Lower lobe of right lung (tissue), 2 donors: ENCODE data around the gene GCC2. TPM values are rescaled to one million over a fixed set of nuclear protein-coding genes. Genes with fewer than 3 reads are reported as not detected.

ENCODE experiments used
- ATAC-seq, 2 donors: fragments of 200-7000 bp; cut with Tn5 transposase; one replicate each; pipeline ENCODE4 v1.9.1; 2020 to 2022; ENCODE audit warnings: mild to moderate bottlenecking in 2 of 2, moderate library complexity in 2 of 2
- DNase-seq: peaks from one replicate; pipeline ENCODE4 v3.0.0-alpha.2; 2020
- H3K27ac ChIP-seq: fragments of 200-600 bp; one replicate; pipeline ENCODE4 v1.8.0; 2022
- H3K27me3 ChIP-seq: fragments of 200-600 bp; one replicate; pipeline ENCODE4 v1.8.0; 2022; ENCODE audit warnings: low read depth
- H3K36me3 ChIP-seq: fragments of 200-600 bp; one replicate; pipeline ENCODE4 v1.8.0; 2022; ENCODE audit warnings: mild to moderate bottlenecking
- H3K4me1 ChIP-seq: fragments of 200-600 bp; one replicate; pipeline ENCODE4 v1.8.0; 2022
- H3K4me3 ChIP-seq: fragments of 200-600 bp; one replicate; pipeline ENCODE4 v1.8.0; 2022; ENCODE audit warnings: mild to moderate bottlenecking
- H3K9me3 ChIP-seq: fragments of 200-600 bp; one replicate; pipeline ENCODE4 v1.8.0; 2022
- intact Hi-C: fragments of 100-400 bp; cut with DNase I; formaldehyde crosslinking; loops from one replicate; pipeline ENCODE4 v1.11.0; 2022
- total RNA-seq: library from RNA; stranded (reverse); fragmentation: NEBNext Ultra II Directional; extraction: Animal tissue kit (Norgen Biotek cat#: 25700); gene quantifications from one replicate; pipeline ENCODE4 v1.2.1, GENCODE V29; 2021
- TF ChIP-seq, protein P1 (sequence below): fragments of 200-600 bp; IDR thresholded peaks from one replicate; pipeline ENCODE4 v1.8.0; 2022; ENCODE audit warnings: antibody characterized with exemption, mild to moderate bottlenecking
- donor health status: DM: no; HTN: yes; CAD: no; lungs with severe emphysema.

Gene GCC2
- total RNA-seq, 1 donor from 2014 or later: 52.4 TPM

DNA sequence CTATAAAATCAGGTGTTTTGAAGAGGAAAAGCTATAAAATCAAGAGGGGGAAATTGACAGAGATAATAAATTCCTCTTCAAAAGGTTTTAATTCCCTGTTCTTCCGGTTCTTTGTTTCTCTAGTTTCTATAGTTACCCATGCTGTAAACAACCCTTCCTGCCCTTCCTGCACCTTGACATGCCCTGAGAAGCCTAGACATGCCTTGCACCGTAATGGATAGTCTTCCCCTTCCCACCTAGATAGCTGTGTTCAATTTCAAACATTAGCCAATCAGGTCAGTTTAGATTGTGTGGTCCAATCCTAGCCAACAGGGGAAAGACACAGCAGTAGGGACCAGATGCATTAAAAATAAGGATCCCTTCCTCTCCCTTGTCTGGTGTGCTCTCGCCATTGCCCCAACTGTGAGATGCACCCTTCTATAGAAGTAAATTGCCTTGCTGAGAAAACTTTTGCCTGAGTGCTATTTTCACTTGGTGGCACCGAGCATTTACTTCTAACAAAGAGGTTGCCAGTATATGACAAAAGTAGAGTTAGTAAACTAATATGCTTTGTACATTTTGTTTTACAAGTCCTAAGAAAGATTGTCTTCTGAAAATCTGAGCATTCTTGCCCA, 44.1 kb upstream of the GCC2 start:
- Histone ChIP-seq H3K4me1 (no peaks in the 10 kb centered on the region), H3K27me3 (no peaks in the 10 kb centered on the region), H3K4me3 (no peak overlapping the region), H3K9me3 (peaks cover 23% of the 10 kb centered on the region), H3K36me3 (no peaks in the 10 kb centered on the region), H3K27ac (no peak overlapping the region)
- TF ChIP-seq, protein P1, sequence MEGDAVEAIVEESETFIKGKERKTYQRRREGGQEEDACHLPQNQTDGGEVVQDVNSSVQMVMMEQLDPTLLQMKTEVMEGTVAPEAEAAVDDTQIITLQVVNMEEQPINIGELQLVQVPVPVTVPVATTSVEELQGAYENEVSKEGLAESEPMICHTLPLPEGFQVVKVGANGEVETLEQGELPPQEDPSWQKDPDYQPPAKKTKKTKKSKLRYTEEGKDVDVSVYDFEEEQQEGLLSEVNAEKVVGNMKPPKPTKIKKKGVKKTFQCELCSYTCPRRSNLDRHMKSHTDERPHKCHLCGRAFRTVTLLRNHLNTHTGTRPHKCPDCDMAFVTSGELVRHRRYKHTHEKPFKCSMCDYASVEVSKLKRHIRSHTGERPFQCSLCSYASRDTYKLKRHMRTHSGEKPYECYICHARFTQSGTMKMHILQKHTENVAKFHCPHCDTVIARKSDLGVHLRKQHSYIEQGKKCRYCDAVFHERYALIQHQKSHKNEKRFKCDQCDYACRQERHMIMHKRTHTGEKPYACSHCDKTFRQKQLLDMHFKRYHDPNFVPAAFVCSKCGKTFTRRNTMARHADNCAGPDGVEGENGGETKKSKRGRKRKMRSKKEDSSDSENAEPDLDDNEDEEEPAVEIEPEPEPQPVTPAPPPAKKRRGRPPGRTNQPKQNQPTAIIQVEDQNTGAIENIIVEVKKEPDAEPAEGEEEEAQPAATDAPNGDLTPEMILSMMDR: no peak
- ATAC-seq (no peak), DNase-seq (no peak)
- intact Hi-C loops: no loop called here

DNA sequence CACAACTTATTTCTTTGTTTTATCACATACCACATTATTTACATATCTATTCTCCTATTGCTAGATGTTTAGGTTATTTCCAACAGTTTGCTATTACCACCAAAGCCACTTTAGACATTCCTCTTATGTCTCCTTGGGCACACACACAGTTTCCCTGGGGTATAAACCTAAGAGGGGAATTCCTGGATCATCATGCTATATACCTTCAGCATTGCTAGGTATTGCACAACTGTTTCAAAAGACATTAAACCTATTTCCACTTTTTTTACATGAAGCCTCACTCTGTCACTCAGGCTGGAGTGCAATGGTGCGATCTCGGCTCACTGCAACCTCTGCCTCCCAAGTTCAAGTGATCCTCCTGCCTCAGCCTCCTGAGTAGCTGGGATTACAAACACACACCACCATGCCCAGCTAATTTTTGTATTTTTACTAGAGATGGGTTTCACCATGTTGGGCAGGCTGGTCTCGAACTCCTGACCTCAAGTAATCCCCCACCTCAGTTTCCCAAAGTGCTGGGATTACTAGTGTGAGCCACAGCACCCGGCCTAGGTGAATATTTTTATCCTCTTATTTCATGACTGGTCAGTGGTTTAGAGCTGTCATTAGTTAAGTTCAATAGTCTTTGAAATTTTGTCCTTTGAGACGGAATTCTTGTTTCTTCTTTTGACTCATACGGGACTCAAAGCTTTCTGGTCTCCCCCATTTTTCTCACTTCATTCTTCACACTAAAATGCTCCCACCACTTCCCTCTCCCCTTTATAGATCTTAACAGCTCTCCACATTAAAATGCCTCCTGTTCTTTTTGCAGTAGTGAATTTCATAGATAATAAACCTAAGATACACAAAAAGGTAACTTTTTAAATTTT, 40.9 kb upstream of the GCC2 start:
- Histone ChIP-seq H3K27ac (no peak overlapping the region), H3K4me3 (no peak overlapping the region), H3K4me1 (no peaks in the 10 kb centered on the region), H3K36me3 (no peaks in the 10 kb centered on the region), H3K9me3 (peaks cover 13% of the 10 kb centered on the region), H3K27me3 (no peaks in the 10 kb centered on the region)
- TF ChIP-seq, protein P1: no peak
- intact Hi-C loops: no loop called here
- ATAC-seq (no peak), DNase-seq (no peak)

DNA sequence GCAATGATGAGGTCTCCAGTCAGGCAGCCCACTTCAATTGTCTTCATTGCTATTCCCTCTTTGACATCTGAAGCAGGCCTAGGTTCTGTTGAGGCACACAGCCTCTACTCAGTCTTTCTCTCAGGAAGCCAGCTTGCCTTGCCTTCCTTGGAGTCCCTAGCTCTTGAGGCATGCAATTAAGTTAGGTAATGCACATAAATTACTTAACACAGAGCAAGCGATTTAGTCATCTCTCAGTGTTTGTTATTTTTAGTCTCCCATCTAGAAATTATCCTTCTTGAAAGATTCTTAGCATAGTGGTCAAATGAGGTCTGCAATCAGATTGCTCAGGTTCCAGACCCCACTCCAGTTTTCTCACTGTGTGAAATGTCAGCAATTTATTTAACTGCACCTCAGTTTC, 39.2 kb upstream of the GCC2 start:
- H3K27ac ChIP-seq: no peak overlapping the region
- no peak for ATAC-seq
- intact Hi-C loops: no loop called here
- no peak overlapping the region for H3K4me3 ChIP-seq
- no peaks in the 10 kb centered on the region for H3K27me3 ChIP-seq
- H3K4me1 ChIP-seq: no peaks in the 10 kb centered on the region
- TF ChIP-seq, protein P1: no peak
- H3K36me3 ChIP-seq: no peaks in the 10 kb centered on the region
- DNase-seq: no peak
- peaks cover 12% of the 10 kb centered on the region for H3K9me3 ChIP-seq

DNA sequence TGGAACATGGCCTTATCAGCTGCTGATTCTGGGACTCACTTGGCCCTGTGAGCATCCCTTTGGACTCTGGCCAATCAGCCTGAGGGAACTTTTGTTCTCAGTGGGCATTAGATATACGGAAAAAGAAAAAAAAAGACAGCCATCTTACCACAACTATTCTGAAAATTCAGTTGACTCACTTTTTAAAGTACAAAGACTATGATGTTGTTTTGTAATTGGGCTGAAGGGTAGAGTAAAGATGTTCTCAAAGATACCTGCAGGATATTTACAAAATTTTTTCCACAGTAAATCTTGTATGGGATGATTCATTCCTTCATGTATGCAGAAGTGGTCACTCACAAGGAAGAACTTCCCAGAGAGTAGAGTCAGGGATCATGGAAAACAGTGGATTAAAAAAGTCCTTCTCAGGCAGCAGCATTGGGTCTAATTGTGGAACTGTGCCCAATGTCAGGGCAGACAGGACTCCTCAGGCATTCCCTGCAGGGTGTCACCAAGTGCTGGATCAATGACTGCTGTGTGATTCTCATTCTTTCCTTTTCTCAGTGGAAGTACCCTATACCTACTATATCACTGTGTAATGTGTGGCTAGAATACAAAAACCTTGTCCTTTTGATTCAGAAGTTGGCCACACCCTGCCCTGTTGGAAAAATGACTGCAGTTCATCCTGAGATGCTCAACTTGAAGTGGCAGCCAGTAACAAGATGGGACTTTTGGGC, 35.9 kb upstream of the GCC2 start:
- TF ChIP-seq, protein P1: no peak
- H3K4me3 ChIP-seq: no peak overlapping the region
- no peaks in the 10 kb centered on the region for H3K4me1 ChIP-seq
- H3K9me3 ChIP-seq: no peaks in the 10 kb centered on the region
- H3K27ac ChIP-seq: no peak overlapping the region
- intact Hi-C loops: no loop called here
- ATAC-seq: no peak
- no peak for DNase-seq
- H3K36me3 ChIP-seq: no peaks in the 10 kb centered on the region
- no peaks in the 10 kb centered on the region for H3K27me3 ChIP-seq

DNA sequence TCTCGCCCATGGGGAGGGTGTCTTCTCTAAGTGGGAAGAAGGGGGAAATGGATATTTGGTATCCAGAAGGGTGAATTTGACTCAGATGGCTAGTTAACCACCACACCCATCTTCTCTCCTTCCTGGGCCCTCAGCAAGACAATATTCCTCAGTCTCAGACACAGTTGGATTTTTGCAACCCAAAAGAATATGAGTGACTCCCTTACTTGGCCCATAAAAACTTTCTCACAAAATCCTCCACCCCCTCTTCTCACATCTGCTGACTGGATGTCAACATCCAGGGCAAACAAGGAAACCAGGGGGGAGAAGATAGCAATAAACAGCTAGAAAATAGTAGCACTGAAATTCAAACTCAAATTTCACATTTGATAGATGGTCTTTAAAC, 35.3 kb upstream of the GCC2 start:
- Histone ChIP-seq H3K27me3 (no peaks in the 10 kb centered on the region), H3K4me1 (no peaks in the 10 kb centered on the region), H3K4me3 (no peak overlapping the region), H3K27ac (no peak overlapping the region), H3K36me3 (no peaks in the 10 kb centered on the region), H3K9me3 (no peaks in the 10 kb centered on the region)
- TF ChIP-seq, protein P1: no peak
- DNase-seq (no peak), ATAC-seq (no peak)
- intact Hi-C loops: no loop called here
